ENCODE measurements around the gene NPIPB6. TPM values are rescaled to one million over a fixed set of nuclear protein-coding genes. Genes with fewer than 3 reads are reported as not detected.
"Not testable (repeated sequence)": the region's sequence is repeated elsewhere in the genome, so short reads cannot be mapped to it uniquely, and the experiment has no call there.

NPIPB6 gene
- total RNA-seq: 1 to 10 TPM; 2.0 to 4.0 TPM
- long read RNA-seq: 0 reads

DNA sequence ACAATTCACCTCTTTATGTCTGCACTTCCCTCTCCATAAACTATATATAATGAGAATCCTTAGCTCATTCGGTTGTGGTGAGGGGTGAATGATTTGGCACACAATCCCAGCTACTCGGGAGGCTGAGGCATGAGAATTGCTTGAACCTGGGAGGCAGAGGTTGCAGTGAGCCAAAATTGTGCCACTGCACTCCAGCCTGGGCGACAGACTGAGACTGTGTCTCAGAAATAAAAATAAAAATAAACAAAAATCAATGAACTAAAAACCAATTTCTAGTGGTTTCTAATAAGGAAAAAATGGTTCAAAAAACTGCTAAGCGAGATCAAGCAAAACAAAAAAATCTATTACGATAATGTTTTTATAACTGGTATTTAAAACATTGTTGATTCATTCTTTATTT is at the start of gene NPIPB6:
NPIPB6 (minus strand) TSS at position 101 of the 400 bp plus-strand sequence. CDS start 686 bp downstream, outside the sequence.
- intact Hi-C loops (cut with DNase I, micrococcal nuclease); DNase-seq; ATAC-seq: not testable (repeated sequence)

DNA sequence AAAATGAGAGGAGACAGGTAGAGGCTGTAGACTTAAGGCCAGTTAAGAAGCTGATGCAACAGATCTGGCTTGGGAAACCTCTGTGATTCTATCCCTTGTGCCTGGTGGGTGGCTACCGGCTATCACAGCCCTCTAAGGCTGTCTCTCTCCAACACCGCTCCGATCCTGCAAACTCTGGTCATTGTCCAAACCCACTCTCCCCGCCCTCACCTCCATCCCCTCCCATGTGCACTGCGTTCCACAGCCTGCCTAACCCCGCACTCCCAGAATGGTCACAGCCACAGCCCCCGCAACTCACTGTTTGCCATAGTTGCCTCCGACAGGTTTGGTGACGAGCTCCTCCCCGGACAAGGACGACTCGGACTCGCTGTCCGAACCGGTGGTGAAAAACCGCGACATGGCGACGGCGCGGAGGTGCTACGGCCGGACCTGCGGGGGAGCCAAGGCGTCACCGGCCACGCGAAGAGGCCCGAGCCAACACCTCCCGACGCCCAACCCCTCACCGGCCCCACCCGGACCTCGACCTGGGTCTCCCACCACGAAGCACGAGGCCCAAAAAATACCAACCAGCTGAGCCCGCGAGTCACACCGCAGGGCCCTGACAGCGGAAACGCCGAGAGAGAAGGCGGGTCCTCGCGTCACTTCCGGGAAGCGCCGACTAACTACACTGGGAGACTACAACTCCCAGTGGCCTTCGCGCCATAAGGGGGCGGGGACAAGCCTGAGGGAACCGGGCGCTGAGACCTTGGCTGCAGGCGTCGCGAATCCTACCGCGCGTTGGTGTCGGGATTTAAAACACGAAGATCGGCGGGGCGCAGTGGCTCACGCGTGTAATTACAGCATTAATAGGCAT is 40.1 kb upstream of the NPIPB6 start, which contains the start of gene EIF3CL:
EIF3CL (minus strand) TSS at position 622 of the 853 bp plus-strand sequence; CDS start at position 399, 223 bp downstream.
- peak; percentile 100 for ATAC-seq
- DNase-seq; intact Hi-C loops (cut with DNase I, micrococcal nuclease): not testable (repeated sequence)

DNA sequence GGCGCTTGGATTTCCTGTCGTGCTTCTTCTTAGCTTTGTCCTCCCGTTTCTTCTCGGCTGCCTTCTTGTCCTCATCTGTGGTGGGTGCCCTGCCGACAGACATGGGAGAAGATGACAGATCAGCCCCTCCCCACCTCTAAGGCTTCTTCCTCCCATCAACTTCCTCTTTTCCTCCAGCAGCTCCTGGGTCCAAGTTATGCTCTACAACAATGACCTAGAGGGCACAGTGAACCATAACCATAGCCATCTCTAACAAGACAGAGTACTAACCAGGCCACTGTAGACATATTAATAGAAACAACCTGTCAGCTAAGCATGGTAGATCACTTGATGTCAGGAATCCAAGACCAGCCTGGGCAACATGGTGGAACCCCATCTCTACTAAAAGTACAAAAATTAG is 28.7 kb upstream of the NPIPB6 start:
- ATAC-seq; DNase-seq; intact Hi-C loops (cut with DNase I, micrococcal nuclease): not testable (repeated sequence)

DNA sequence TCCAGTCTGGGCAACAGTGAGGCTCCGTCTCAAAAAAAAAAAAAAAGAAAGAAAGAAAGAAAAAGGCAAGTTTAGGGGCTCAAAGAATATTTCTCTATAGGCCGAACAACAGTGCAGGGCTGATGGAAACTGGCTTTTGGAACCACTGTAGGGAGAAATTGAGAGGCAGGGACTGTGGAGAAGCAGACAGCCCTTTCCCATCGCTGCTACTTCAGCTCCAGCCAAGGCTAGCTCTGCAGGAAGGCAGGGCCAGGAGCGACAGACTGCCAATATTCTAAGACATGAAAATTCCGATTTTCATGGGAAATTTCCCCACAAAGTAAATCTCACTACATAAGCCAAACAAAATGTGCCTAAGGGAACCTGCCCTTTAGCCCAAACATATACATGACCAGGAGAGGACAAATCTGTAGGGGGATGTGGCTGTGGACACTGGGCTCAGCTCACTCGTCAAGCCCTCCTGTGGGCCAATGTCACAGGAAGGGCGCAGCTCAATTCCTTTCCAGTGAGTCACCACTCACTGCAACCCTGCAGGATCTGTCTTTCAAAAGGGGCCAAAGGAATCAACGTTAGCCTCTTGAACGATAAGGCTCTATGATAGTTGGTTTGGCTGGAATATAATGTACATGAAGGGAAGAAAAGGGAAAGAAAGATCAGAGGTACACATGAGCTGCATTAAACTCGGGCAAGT is 19.0 kb upstream of the NPIPB6 start:
- DNase-seq; intact Hi-C loops (cut with DNase I, micrococcal nuclease); ATAC-seq: not testable (repeated sequence)

DNA sequence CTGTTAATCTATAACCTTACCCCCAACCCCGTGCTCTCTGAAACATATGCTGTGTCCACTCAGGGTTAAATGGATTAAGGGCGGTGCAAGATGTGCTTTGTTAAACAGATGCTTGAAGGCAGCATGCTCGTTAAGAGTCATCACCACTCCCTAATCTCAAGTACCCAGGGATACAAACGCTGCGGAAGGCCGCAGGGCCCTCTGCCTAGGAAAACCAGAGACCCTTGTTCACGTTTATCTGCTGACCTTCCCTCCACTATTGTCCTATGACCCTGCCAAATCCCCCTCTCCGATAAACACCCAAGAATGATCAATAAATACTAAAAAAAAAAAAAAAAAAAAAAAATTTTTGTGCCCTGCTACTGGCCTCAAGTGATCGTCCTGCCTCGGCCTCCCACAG is 14.5 kb upstream of the NPIPB6 start:
- DNase-seq; ATAC-seq; intact Hi-C loops (cut with DNase I, micrococcal nuclease): not testable (repeated sequence)

DNA sequence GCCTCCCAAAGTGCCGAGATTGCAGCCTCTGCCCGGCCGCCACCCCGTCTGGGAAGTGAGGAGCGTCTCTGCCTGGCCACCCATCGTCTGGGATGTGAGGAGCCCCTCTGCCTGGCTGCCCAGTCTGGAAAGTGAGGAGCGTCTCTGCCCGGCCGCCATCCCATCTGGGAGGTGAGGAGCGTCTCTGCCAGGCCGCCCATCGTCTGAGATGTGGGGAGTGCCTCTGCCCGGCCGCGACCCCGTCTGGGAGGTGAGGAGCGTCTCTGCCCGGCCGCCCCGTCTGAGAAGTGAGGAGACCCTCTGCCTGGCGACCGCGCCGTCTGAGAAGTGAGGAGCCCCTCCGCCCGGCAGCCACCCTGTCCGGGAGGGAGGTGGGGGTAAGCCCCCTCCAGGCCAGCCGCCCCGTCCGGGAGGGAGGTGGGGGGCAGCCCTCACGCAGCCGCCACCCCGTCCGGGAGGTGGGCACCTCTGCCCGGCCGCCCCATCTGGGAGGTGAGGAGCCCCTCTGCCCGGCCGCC is 13.9 kb upstream of the NPIPB6 start:
- ATAC-seq; intact Hi-C loops (cut with DNase I, micrococcal nuclease): not testable (repeated sequence)
- peak in 1 of 2 donors; percentile 5 for DNase-seq

DNA sequence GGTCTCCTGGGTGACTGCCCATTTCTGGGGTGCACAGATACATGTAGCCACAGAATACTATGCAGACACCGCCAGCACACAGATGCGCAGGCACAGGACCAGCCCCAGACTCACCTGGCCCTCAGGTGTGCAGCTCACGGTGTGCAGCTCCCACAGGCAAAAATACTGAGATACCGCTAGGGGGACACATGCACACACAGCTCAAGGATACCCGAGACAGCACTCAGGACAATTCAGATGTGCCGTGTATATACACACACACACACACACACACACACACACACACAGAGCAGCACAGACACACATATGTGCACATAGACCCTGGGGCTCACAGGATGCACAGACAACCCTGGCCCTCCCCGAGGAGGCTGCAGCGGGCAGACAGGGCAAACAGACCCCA is 11.8 kb upstream of the NPIPB6 start:
- DNase-seq (peak in 1 of 2 donors; percentile 24), ATAC-seq (peak; percentile 68)
- intact Hi-C loops (cut with DNase I, micrococcal nuclease): not testable (repeated sequence)

DNA sequence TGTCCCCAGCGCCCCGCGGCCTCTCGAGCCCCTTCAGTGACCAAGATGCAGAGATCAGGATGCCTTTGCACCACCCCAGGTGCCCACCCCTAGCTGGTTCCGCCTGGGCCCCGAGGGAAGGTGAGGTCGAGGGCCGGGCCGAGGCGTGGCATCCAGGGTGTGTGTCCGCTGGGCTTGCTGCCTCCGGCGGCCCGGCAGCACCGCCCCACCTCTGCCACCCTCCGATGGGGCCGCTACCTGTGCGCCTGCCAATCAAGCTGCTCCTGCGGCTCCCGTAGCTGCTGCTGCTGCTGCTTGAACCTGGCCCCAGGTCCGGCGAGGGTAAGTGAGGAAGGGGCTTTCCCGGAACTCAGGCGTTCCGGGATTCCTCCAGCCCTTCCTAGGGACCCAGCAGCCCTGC is 11.0 kb upstream of the NPIPB6 start:
- ATAC-seq (peak; percentile 83), DNase-seq (peak in 1 of 2 donors; percentile 12)
- intact Hi-C loops (cut with DNase I, micrococcal nuclease): not testable (repeated sequence)

DNA sequence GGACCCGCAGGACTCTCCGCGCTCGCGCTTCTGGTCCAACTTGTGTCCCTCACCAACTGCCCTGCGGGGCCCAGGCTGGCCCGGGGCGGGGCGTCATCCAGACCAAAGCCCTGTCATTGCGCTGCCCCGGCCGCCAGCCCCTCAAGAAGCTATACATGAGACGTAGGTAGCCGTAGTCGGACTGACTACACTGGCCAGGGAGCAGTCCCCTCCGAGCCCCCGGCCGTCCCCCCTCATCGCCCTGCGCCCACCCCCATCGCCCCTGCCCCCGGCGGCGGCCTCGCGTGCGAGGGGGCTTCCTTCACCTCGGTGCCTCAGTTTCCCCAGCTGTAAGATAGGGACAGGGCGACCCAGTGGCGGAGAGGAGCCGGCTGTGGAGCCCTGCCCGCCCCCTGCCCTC is 4.6 kb upstream of the NPIPB6 start:
- peak in 1 of 2 donors; percentile 16 for DNase-seq
- ATAC-seq; intact Hi-C loops (cut with DNase I, micrococcal nuclease): not testable (repeated sequence)

DNA sequence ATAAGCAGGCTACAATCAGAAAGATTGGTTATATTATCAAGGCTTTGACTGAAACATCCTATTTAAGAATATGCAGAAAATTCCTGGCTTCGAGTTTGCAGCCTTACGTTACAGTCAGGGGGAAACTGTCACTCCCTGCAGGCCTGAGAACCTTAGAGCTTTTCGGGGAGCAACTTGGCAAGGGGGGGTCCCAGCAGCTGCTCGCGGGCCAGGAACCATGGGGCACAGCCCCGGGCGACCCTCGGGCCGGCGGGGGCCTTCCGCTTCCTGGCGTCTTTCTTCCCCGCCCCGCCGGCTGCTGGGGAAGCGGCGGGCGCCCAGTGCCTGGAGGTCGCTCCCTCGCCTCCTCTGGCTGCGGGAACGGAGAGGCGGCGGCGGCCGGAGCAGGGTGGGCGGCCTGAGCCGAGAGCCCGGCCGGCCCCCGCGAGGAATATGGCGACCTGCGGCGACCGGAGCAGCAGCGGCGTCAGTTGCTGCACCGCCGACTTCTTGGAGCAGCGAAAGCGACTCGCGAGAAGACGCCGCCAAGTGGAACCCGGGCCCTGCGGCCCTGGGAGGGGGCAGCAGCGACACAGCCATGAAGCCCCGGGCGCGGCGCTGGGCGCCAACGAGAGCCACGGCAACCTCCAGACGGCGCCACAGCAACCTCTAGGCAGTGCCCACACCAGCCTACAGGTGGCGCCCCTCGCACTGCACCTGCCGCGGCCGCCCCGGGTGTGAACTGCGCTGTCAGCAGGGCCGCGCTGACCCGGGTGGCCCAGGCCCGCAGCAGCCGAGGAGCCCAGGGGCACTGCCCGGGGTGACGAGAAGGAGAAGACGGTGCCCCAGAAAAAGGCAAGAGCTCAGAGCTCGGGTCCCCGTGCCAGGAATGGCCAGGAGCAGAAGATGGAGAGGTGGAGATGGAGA is 1.2 kb upstream of the NPIPB6 start:
- ATAC-seq: peak; percentile 96
- intact Hi-C loops (cut with DNase I, micrococcal nuclease); DNase-seq: not testable (repeated sequence)

DNA sequence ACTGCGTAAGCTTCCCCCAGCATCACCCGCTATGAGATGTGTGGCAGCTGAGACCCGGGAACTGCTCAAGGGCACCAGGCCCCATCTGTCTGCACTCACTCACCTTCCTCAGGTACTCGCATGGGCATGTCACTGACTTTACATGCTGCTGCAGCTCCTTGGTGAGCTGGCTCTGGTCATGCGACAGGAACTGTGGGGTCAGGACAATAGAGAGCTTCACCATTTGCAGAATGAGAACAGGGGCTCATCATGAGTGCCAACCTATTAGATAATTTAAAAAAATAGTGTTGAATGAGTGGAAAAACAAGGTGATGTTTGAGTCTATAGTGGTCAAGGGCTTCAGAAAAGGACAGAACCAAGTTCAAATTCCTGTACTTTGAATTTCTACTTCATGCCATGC is 708 bp downstream of the NPIPB6 start:
- ATAC-seq; intact Hi-C loops (cut with DNase I, micrococcal nuclease): not testable (repeated sequence)
- DNase-seq: peak in 1 of 2 donors; percentile 21

DNA sequence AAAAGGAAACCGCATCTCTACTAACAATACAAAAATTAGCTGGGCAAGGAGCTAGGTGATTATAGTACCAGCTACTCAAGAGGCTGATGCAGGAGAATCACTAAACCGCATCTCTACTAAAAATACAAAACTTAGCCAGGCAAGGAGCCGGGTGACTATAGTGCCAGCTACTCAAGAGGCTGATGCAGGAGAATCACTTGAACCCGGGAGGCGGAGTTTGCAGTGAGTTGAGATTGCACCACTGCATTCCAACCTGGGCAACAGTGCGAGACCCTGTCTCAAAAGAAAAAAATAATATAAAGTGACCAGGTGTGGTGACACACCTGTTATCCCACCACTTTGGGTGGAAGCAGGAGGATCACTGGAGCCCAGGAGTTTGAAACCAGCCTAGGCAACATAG is 25.1 kb downstream of the NPIPB6 start:
- intact Hi-C loops (cut with DNase I, micrococcal nuclease); DNase-seq; ATAC-seq: not testable (repeated sequence)

DNA sequence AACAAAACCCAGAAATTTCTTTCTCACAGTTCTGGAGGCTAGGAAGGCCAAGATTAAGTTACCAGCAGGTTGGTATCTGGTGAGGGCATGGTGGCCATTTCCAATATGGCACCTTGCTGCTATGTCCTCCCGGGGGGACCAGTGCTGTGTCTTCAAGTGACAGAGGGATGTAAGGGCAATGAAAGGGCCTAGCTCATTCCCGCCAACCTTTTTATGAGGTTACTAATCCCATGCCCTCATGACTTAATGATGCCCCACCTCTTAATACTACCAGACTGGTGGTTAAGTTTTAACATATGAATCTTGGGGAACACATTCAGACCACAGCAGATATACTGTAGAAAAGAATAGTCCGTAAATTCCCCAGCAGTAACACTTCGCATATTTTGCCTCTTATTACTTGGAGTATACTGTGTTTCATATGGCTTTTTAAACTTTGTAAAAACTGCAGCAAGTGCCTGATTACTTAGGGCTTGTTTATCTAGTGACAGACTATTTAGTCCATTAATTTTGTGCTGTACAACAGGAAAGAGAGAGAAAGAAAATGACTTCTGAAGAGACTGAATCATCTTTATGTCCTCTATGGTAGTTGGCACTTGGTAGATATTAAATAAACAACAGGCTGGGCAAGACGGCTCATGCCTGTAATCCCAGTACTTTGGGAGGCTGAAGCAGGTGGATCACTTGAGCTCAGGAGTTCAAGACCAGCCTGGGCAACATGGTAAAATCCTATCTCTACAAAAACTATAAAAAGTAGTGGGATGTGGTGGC is 26.2 kb downstream of the NPIPB6 start:
- DNase-seq; intact Hi-C loops (cut with DNase I, micrococcal nuclease); ATAC-seq: not testable (repeated sequence)

DNA sequence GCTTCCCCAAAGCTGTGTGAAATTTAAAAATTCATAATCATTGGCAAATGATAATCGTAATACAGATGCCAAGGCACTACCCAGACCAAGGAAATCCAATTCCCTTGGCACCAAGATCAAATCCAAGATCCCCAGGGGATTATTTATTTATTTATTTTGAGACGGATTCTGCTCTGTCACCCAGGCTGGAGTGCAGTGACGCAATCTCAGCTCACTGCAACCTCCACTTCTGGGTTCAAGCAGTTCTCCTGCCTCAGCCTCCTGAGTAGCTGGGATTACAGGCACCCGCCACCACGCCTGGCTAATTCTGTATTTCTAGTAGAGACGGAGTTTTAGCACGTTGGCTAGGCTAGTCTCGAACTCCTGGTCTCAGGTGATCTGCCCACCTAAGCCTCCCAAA is 27.6 kb downstream of the NPIPB6 start:
- intact Hi-C loops (cut with DNase I, micrococcal nuclease); DNase-seq; ATAC-seq: not testable (repeated sequence)

DNA sequence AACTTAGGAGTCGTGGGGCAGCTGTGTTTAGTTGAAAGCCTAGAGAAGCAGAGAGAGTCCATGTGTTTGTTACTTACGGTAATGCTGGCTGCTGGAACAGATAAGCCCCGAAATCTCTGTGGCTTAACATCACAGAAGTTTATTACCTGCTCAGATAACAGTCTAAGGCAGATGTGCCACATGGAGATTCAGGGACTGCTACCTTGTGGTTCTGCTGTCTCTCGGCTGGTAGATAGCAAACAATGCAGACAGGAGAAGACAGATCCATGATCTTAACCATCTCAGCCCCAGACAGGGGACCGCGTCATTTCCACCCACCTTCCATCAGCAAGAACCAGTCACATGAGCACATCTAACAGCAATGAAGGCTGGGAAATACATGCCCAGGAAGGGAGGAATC is 30.7 kb downstream of the NPIPB6 start:
- intact Hi-C loops (cut with DNase I, micrococcal nuclease); ATAC-seq; DNase-seq: not testable (repeated sequence)

DNA sequence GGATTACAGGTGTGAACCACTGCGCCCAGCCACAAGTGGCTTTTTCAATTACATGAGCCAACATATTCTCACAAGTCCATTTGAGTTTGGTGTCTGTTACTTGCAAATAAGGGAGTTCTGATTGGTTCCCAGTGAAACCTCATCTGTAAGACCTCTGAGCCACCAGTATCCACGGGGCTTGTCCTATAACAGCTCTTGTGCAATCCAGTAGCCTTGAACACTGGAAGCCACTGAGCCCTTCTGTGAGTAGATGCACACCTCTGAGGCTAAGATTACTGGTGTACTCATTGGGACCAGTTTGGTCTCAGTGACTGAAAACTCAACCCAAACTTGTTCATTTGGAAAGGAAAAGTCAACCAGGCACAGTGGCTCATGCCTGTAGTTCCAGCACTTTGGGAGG is 32.3 kb downstream of the NPIPB6 start:
- intact Hi-C loops (cut with DNase I, micrococcal nuclease); DNase-seq; ATAC-seq: not testable (repeated sequence)

DNA sequence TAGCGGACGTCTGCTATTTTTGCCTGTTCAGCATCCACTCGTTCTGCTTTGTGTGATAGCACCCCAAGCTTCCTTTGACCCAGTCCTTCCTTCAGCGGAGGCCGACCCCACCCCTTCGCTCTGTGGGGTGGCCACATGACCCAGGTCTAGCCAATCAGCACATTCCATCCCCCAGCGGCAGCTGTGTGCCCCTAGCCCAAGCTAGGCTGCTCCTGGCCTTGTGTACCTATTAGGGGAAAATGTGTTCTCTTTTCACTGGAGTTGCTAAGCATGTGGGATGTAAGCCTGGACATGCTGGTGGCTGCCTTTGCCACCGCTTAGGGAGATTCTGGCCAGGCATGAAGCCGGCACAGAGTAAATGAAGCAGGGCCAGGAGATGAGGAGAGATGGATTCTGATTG is 33.1 kb downstream of the NPIPB6 start:
- ATAC-seq, DNase-seq: not testable (repeated sequence)

More for the DNA sequence above, 33.1 kb downstream of the NPIPB6 start:
- intact Hi-C loops (cut with DNase I, micrococcal nuclease): not testable (repeated sequence)
